Hepatocyte (in vitro differentiated cells): ENCODE results near the gene MYH11. TPM values are rescaled to one million over a fixed set of nuclear protein-coding genes. Genes with fewer than 3 reads are reported as not detected.

Experiments
- DNase-seq: peaks from one replicate; pipeline ENCODE4 v3.0.0-alpha.2; 2016; ENCODE audit warnings: low spot score
- H2AFZ ChIP-seq: fragments of 200-600 bp; sonication (generic); 2 replicates; pipeline ENCODE4 v1.6.0; 2016; ENCODE audit warnings: antibody characterized with exemption, mild to moderate bottlenecking
- H3K27ac ChIP-seq: fragments of 200-600 bp; sonication (generic); 2 replicates; pipeline ENCODE4 v1.5.1; 2016; ENCODE audit warnings: mild to moderate bottlenecking
- H3K27me3 ChIP-seq: fragments of 200-600 bp; sonication (generic); 2 replicates; pipeline ENCODE4 v1.6.1; 2016
- H3K36me3 ChIP-seq: fragments of 200-600 bp; sonication (generic); replicated peaks from 2 replicates; pipeline ENCODE4 v1.5.1; 2016; ENCODE audit warnings: low read depth; ENCODE audit not compliant: insufficient read depth
- H3K4me1 ChIP-seq: fragments of 200-600 bp; sonication (generic); 2 replicates; pipeline ENCODE4 v1.5.1; 2016; ENCODE audit warnings: mild to moderate bottlenecking, moderate library complexity; ENCODE audit not compliant: insufficient read depth
- H3K4me2 ChIP-seq: fragments of 200-600 bp; sonication (generic); 2 replicates; pipeline ENCODE4 v1.6.0; 2016
- H3K4me3 ChIP-seq: fragments of 200-600 bp; sonication (generic); 2 replicates; pipeline ENCODE4 v1.5.1; 2016; ENCODE audit warnings: mild to moderate bottlenecking
- H3K79me2 ChIP-seq: fragments of 200-600 bp; sonication (generic); 2 replicates; pipeline ENCODE4 v1.6.0; 2017; ENCODE audit warnings: mild to moderate bottlenecking
- H3K9me2 ChIP-seq: fragments of 200-600 bp; sonication (generic); replicated peaks from 2 replicates; pipeline ENCODE4 v1.6.0; 2017; ENCODE audit warnings: mild to moderate bottlenecking; ENCODE audit not compliant: insufficient read depth
- H3K9me3 ChIP-seq: fragments of 200-600 bp; sonication (generic); 2 replicates; pipeline ENCODE4 v1.5.1; 2016; ENCODE audit warnings: low read depth, mild to moderate bottlenecking
- H4K20me1 ChIP-seq: fragments of 200-600 bp; sonication (generic); 2 replicates; pipeline ENCODE4 v1.6.0; 2016; ENCODE audit warnings: mild to moderate bottlenecking; ENCODE audit not compliant: insufficient read depth, poor library complexity, severe bottlenecking
- EZH2 ChIP-seq: fragments of 200-600 bp; sonication (generic); IDR thresholded peaks from 2 replicates; pipeline ENCODE4 v1.6.1; 2016; ENCODE audit warnings: antibody characterized with exemption, mild to moderate bottlenecking, borderline replicate concordance
- EZH2phosphoT487 ChIP-seq: fragments of 200-600 bp; sonication (generic); IDR thresholded peaks from one replicate; pipeline ENCODE4 v1.6.1; 2018; ENCODE audit warnings: antibody characterized with exemption, mild to moderate bottlenecking, low read depth, moderate library complexity; ENCODE audit not compliant: unreplicated experiment, severe bottlenecking
- WGBS: methylation state at CpG from one replicate; pipeline ENCODE4 v1.1.6; 2016; ENCODE audit warnings: low lambda C conversion rate; ENCODE audit errors: missing lambda C conversion rate; 5-methylcytosine and 5-hydroxymethylcytosine counted together
- polyA plus RNA-seq: library from polyadenylated mRNA; unstranded; fragments of >200 nt; fragmentation: Nextera tagmentation; extraction: Ambion mirVana; gene quantifications from 2 replicates; pipeline ENCODE4 v1.2.1, GENCODE V29; 2016
- total RNA-seq: library from RNA; depleted of rRNA; stranded (reverse); fragments of >200 nt; gene quantifications from 2 replicates; pipeline ENCODE4 v1.2.3, GENCODE V29; 2014
- TF ChIP-seq, protein P1 (sequence below): fragments of 200-600 bp; sonication (generic); IDR thresholded peaks from 2 replicates; pipeline ENCODE4 v1.5.1; 2016; ENCODE audit warnings: antibody characterized with exemption, mild to moderate bottlenecking; ENCODE audit not compliant: poor library complexity

MYH11 gene
- total and polyA plus RNA-seq, 2 experiments from 2014 or later, result 0.59 to 5.9 TPM

GRCh38 chr16:15808071-15808470 is 48.8 kb downstream of the MYH11 start:
- Histone ChIP-seq H3K4me2 (no peak overlapping the region), H3K36me3 (no peaks in the 10 kb centered on the region), H3K9me3 (no peaks in the 10 kb centered on the region), H3K79me2 (no peaks in the 10 kb centered on the region), H3K4me1 (no peaks in the 10 kb centered on the region), H3K9me2 (no peaks in the 10 kb centered on the region), H3K27ac (no peak overlapping the region), H2AFZ (no peak overlapping the region), H3K4me3 (no peak overlapping the region), H3K27me3 (peaks cover 37% of the 10 kb centered on the region), H4K20me1 (no peaks in the 10 kb centered on the region)
- no peak for DNase-seq
- WGBS, result 75% methylated on average over 8 of the region's 8 CpGs
- TF ChIP-seq EZH2phosphoT487, result no peak

DNA sequence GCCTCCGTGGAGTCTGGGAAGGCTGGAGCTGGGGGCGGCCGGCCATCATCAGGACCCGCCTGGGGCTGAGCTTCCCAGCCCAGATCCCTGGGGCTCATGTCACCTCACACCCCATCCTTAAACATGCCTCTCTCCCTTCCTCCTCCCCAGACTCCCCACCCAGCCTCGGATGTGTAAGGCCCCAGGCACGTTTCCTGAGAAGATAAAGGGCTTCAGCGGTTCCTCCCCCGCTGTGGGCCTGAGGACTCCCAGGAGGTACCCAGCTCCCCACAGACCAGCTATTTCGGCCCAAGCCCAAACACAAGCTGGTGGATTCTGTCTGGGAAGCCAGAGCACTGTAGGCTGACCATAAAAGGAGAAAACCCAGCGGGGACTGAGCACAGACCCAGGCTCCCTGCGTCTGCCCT is 49.2 kb downstream of the MYH11 start:
- TF ChIP-seq, protein P1, sequence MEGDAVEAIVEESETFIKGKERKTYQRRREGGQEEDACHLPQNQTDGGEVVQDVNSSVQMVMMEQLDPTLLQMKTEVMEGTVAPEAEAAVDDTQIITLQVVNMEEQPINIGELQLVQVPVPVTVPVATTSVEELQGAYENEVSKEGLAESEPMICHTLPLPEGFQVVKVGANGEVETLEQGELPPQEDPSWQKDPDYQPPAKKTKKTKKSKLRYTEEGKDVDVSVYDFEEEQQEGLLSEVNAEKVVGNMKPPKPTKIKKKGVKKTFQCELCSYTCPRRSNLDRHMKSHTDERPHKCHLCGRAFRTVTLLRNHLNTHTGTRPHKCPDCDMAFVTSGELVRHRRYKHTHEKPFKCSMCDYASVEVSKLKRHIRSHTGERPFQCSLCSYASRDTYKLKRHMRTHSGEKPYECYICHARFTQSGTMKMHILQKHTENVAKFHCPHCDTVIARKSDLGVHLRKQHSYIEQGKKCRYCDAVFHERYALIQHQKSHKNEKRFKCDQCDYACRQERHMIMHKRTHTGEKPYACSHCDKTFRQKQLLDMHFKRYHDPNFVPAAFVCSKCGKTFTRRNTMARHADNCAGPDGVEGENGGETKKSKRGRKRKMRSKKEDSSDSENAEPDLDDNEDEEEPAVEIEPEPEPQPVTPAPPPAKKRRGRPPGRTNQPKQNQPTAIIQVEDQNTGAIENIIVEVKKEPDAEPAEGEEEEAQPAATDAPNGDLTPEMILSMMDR, result no peak
- TF ChIP-seq EZH2, result no peak
- TF ChIP-seq EZH2phosphoT487, result no peak
- WGBS, result 39% methylated on average over 10 of the region's 11 CpGs
- no peaks in the 10 kb centered on the region for H3K9me3 ChIP-seq
- peaks cover 37% of the 10 kb centered on the region for H3K27me3 ChIP-seq
- H3K4me1 ChIP-seq, result no peaks in the 10 kb centered on the region
- no peak overlapping the region for H3K4me3 ChIP-seq
- no peak overlapping the region for H3K27ac ChIP-seq
- DNase-seq, result no peak
- H2AFZ ChIP-seq, result no peak overlapping the region
- no peaks in the 10 kb centered on the region for H3K36me3 ChIP-seq
- no peaks in the 10 kb centered on the region for H3K9me2 ChIP-seq
- no peaks in the 10 kb centered on the region for H4K20me1 ChIP-seq
- H3K4me2 ChIP-seq, result no peak overlapping the region
- H3K79me2 ChIP-seq, result no peaks in the 10 kb centered on the region

- Histone ChIP-seq H3K9me2 (no peaks in the 10 kb centered on the region), H4K20me1 (no peaks in the 10 kb centered on the region), H3K4me3 (no peak overlapping the region), H3K79me2 (no peaks in the 10 kb centered on the region), H3K9me3 (no peaks in the 10 kb centered on the region), H3K4me2 (no peak overlapping the region), H3K27ac (no peak overlapping the region), H3K27me3 (peaks cover 33% of the 10 kb centered on the region), H3K36me3 (no peaks in the 10 kb centered on the region), H2AFZ (no peak overlapping the region), H3K4me1 (no peaks in the 10 kb centered on the region)
- TF ChIP-seq, protein P1, result no peak
- no peak for TF ChIP-seq EZH2
- DNase-seq, result no peak
- WGBS, result 64% methylated on average over 9 of the region's 9 CpGs
These were observed 53.2 kb downstream of the MYH11 start for GRCh38 chr16:15803618-15804017.

DNA sequence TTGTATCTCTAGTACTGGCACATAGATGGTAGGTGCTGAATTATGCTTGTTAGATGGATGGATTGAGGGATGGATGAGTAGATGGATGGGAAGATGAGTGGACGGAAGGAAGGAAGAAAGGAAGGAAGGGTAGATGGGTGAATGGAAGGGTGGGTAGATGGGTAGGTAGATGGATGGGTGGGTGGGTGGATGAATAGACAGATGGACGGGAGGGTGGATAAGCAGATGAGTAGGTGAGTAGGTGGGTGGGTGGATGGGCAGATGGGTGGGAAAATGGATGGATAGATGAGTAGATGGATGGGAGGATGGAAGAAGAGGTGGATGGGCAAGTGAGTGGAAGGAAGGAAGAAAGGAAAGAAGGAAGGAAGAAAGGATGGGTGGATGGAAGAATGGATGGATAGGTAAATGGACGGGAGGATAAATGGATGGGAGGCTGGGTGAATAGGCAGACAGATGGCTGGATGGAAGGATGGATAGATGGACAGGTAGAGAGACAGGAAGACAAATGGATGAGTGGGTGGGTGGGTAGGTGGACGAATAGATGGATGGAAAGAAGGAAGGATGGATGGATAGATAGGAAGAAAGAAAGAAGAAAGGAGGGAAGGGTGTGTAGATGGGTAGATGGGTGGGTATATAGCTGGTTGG is 56.9 kb downstream of the MYH11 start:
- TF ChIP-seq, protein P1, result no peak
- TF ChIP-seq EZH2phosphoT487, result no peak
- TF ChIP-seq EZH2, result no peak
- Histone ChIP-seq H4K20me1 (no peaks in the 10 kb centered on the region), H3K9me3 (no peaks in the 10 kb centered on the region), H2AFZ (no peak overlapping the region), H3K27me3 (peaks cover 11% of the 10 kb centered on the region), H3K36me3 (no peaks in the 10 kb centered on the region), H3K4me1 (no peaks in the 10 kb centered on the region), H3K27ac (no peak overlapping the region), H3K9me2 (no peaks in the 10 kb centered on the region), H3K79me2 (no peaks in the 10 kb centered on the region), H3K4me2 (no peak overlapping the region), H3K4me3 (no peak overlapping the region)
- DNase-seq, result no peak
- 69% methylated on average over 3 of the region's 4 CpGs for WGBS
